Activated T-helper 1 cell treated with anti-CD3 and anti-CD28 coated beads, Interleukin-12 subunit alpha, Interleukin-12 subunit beta, Interleukin-2, Interleukin-4 antibody, amounts not matched to agents 30 ng/mL and 10 ng/mL and 1 ng/mL, durations not matched to agents 14 hours and 24 hours and 36 hours (primary cell): ENCODE data around the gene TRAK2. TPM values are rescaled to one million over a fixed set of nuclear protein-coding genes. Genes with fewer than 3 reads are reported as not detected.
A peak's percentile ranks its signal among the peaks of the same experiment; 100 is the strongest.
"Not testable (repeated sequence)": the region's sequence is repeated elsewhere in the genome, so short reads cannot be mapped to it uniquely, and the experiment has no call there.

ENCODE experiments used
- DNase-seq: peaks from one replicate; pipeline ENCODE4 v3.0.0; 2021; ENCODE audit warnings: low spot score
- H3K27ac Mint-ChIP-seq: one replicate; pipeline ENCODE4 v1.8.0; 2021; ENCODE audit warnings: mild to moderate bottlenecking, mixed read lengths
- H3K27me3 Mint-ChIP-seq: one replicate; pipeline ENCODE4 v1.8.0; 2022; ENCODE audit warnings: mild to moderate bottlenecking, moderate library complexity, mixed read lengths; ENCODE audit not compliant: insufficient read depth
- H3K36me3 Mint-ChIP-seq: one replicate; pipeline ENCODE4 v1.8.0; 2021; ENCODE audit warnings: low read depth, mixed read lengths
- H3K4me1 Mint-ChIP-seq: one replicate; pipeline ENCODE4 v1.8.0; 2021; ENCODE audit warnings: low read depth, mixed read lengths
- H3K4me3 Mint-ChIP-seq: one replicate; pipeline ENCODE4 v1.8.0; 2021; ENCODE audit warnings: mild to moderate bottlenecking, moderate library complexity, mixed read lengths
- H3K9me3 Mint-ChIP-seq: one replicate; pipeline ENCODE4 v1.8.0; 2021; ENCODE audit warnings: mixed read lengths
- intact Hi-C: fragments of 100-400 bp; cut with micrococcal nuclease; formaldehyde crosslinking; loops from one replicate; pipeline ENCODE4 v1.15.1; 2024
- total RNA-seq: library from RNA; stranded (reverse); gene quantifications from 2 replicates; pipeline ENCODE4 v1.2.3, GENCODE V29; 2022

TRAK2 gene
- total RNA-seq, 1 donor from 2014 or later: 28.9 TPM

GRCh38 chr2:201404699-201405280, 46.5 kb downstream of the TRAK2 start:
- H3K4me3 Mint-ChIP-seq: peak overlapping the region; percentile 0
- no peak overlapping the region for H3K27ac Mint-ChIP-seq
- no peak for DNase-seq
- H3K9me3 Mint-ChIP-seq: no peaks in the 10 kb centered on the region
- peaks cover 41% of the 10 kb centered on the region for H3K4me1 Mint-ChIP-seq
- peaks cover 18% of the 10 kb centered on the region for H3K36me3 Mint-ChIP-seq
- intact Hi-C loops: loop anchor here (5.0 kb wide), 2 partner anchors 167 to 238 kb away; partner anchors contain the start of gene TMEM237
- no peaks in the 10 kb centered on the region for H3K27me3 Mint-ChIP-seq

- intact Hi-C loops: no loop called here
- Mint-ChIP-seq H3K36me3 (peaks cover 18% of the 10 kb centered on the region), H3K4me3 (no peak overlapping the region), H3K9me3 (no peaks in the 10 kb centered on the region), H3K27ac (no peak overlapping the region), H3K4me1 (peaks cover 41% of the 10 kb centered on the region), H3K27me3 (no peaks in the 10 kb centered on the region)
- no peak for DNase-seq
Measured at GRCh38 chr2:201403880-201404279, 47.4 kb downstream of the TRAK2 start.

- DNase-seq: no peak
- Mint-ChIP-seq H3K27me3 (no peaks in the 10 kb centered on the region), H3K36me3 (peaks cover 19% of the 10 kb centered on the region), H3K9me3 (no peaks in the 10 kb centered on the region), H3K4me1 (peaks cover 41% of the 10 kb centered on the region), H3K27ac (no peak overlapping the region), H3K4me3 (no peak overlapping the region)
- intact Hi-C loops: no loop called here
Measured at GRCh38 chr2:201402651-201403562, 48.4 kb downstream of the TRAK2 start.

GRCh38 chr2:201401815-201402214, 49.4 kb downstream of the TRAK2 start:
- no peak overlapping the region for H3K4me3 Mint-ChIP-seq
- intact Hi-C loops: no loop called here
- H3K4me1 Mint-ChIP-seq: peaks cover 34% of the 10 kb centered on the region
- no peak for DNase-seq
- H3K27ac Mint-ChIP-seq: no peak overlapping the region
- H3K36me3 Mint-ChIP-seq: peaks cover 18% of the 10 kb centered on the region
- no peaks in the 10 kb centered on the region for H3K9me3 Mint-ChIP-seq
- H3K27me3 Mint-ChIP-seq: no peaks in the 10 kb centered on the region

GRCh38 chr2:201396595-201396994, 54.7 kb downstream of the TRAK2 start:
- intact Hi-C loops: no loop called here
- H3K36me3 Mint-ChIP-seq: peaks cover 39% of the 10 kb centered on the region
- no peaks in the 10 kb centered on the region for H3K4me1 Mint-ChIP-seq

GRCh38 chr2:201383136-201383535, 68.1 kb downstream of the TRAK2 start:
- Mint-ChIP-seq H3K27ac (no peak overlapping the region), H3K36me3 (peaks cover 52% of the 10 kb centered on the region), H3K4me3 (no peak overlapping the region), H3K27me3 (no peaks in the 10 kb centered on the region), H3K4me1 (no peaks in the 10 kb centered on the region), H3K9me3 (no peaks in the 10 kb centered on the region)
- no peak for DNase-seq
- intact Hi-C loops: no loop called here

More at GRCh38 chr2:201396595-201396994, 54.7 kb downstream of the TRAK2 start:
- no peaks in the 10 kb centered on the region for H3K9me3 Mint-ChIP-seq
- no peak overlapping the region for H3K27ac Mint-ChIP-seq
- no peaks in the 10 kb centered on the region for H3K27me3 Mint-ChIP-seq
- no peak for DNase-seq
- no peak overlapping the region for H3K4me3 Mint-ChIP-seq

GRCh38 chr2:201378496-201379397, 72.5 kb downstream of the TRAK2 start:
- Mint-ChIP-seq H3K27me3 (no peaks in the 10 kb centered on the region), H3K27ac (no peak overlapping the region), H3K36me3 (peaks cover 42% of the 10 kb centered on the region), H3K4me1 (no peaks in the 10 kb centered on the region), H3K4me3 (no peak overlapping the region), H3K9me3 (peaks cover 4% of the 10 kb centered on the region)
- intact Hi-C loops: no loop called here
- DNase-seq: no peak

GRCh38 chr2:201377218-201377617, 74.0 kb downstream of the TRAK2 start:
- Mint-ChIP-seq H3K4me1 (no peaks in the 10 kb centered on the region), H3K36me3 (peaks cover 43% of the 10 kb centered on the region), H3K27me3 (no peaks in the 10 kb centered on the region), H3K27ac (no peak overlapping the region), H3K4me3 (no peak overlapping the region), H3K9me3 (peaks cover 4% of the 10 kb centered on the region)
- DNase-seq: no peak
- intact Hi-C loops: no loop called here

- Mint-ChIP-seq H3K36me3 (peaks cover 47% of the 10 kb centered on the region), H3K9me3 (peaks cover 15% of the 10 kb centered on the region), H3K4me1 (peaks cover 5% of the 10 kb centered on the region), H3K4me3 (no peak overlapping the region), H3K27me3 (no peaks in the 10 kb centered on the region), H3K27ac (no peak overlapping the region)
- DNase-seq: no peak
- intact Hi-C loops: loop anchor here (10.0 kb wide), 1 partner anchor 465 kb away; no protein-coding TSS in a partner anchor
Measured at GRCh38 chr2:201369775-201370174, 81.5 kb downstream of the TRAK2 start.

- Mint-ChIP-seq H3K9me3 (peaks cover 15% of the 10 kb centered on the region), H3K36me3 (peaks cover 42% of the 10 kb centered on the region)
- not testable (repeated sequence) for H3K27me3 Mint-ChIP-seq, DNase-seq, H3K4me3 Mint-ChIP-seq, H3K27ac Mint-ChIP-seq, H3K4me1 Mint-ChIP-seq
- intact Hi-C loops: loop anchor here (10.0 kb wide), 1 partner anchor 465 kb away; no protein-coding TSS in a partner anchor
Measured at GRCh38 chr2:201369318-201369717, 81.9 kb downstream of the TRAK2 start.

- no peak for DNase-seq
- H3K27me3 Mint-ChIP-seq: no peaks in the 10 kb centered on the region
- peaks cover 36% of the 10 kb centered on the region for H3K36me3 Mint-ChIP-seq
- intact Hi-C loops: loop anchor here (10.0 kb wide), 1 partner anchor 461 kb away; no protein-coding TSS in a partner anchor
- no peak overlapping the region for H3K4me3 Mint-ChIP-seq
- no peak overlapping the region for H3K27ac Mint-ChIP-seq
- H3K9me3 Mint-ChIP-seq: peaks cover 17% of the 10 kb centered on the region
- H3K4me1 Mint-ChIP-seq: peaks cover 25% of the 10 kb centered on the region
Measured at GRCh38 chr2:201366146-201366545, 85.1 kb downstream of the TRAK2 start.

- peaks cover 45% of the 10 kb centered on the region for H3K4me1 Mint-ChIP-seq
- peak; percentile 30 for DNase-seq
- intact Hi-C loops: loop anchor here (1.0 to 10.0 kb wide), 5 partner anchors 87 to 459 kb away; partner anchors contain the start of genes CASP10, STRADB and TRAK2
- no peaks in the 10 kb centered on the region for H3K27me3 Mint-ChIP-seq
- no peak overlapping the region for H3K27ac Mint-ChIP-seq
- no peak overlapping the region for H3K4me3 Mint-ChIP-seq
- H3K36me3 Mint-ChIP-seq: peaks cover 38% of the 10 kb centered on the region
- peaks cover 17% of the 10 kb centered on the region for H3K9me3 Mint-ChIP-seq
Measured at GRCh38 chr2:201363857-201364560, 87.2 kb downstream of the TRAK2 start.
